Peyer's patch (tissue), 4 donors: ENCODE data around the gene TDRD9. TPM values are rescaled to one million over a fixed set of nuclear protein-coding genes. Genes with fewer than 3 reads are reported as not detected.
A peak's percentile ranks its signal among the peaks of the same experiment; 100 is the strongest.

Experiments
- DNase-seq, 3 donors: peaks; one replicate each; pipeline ENCODE4 v3.0.0-alpha.2; 2017 to 2019
- H3K27ac ChIP-seq, 4 donors: fragments of 200-600 bp; sonication (generic); one replicate each; pipeline ENCODE4 v1.5.1; 2016 to 2019
- H3K27me3 ChIP-seq, 2 donors: fragments of 200-600 bp; sonication (generic); one replicate each; pipeline ENCODE4 v1.5.1; 2019
- H3K36me3 ChIP-seq, 3 donors: fragments of 200-600 bp; sonication (generic); one replicate each; pipeline ENCODE4 v1.5.1; 2016 to 2019
- H3K4me1 ChIP-seq, 4 donors: fragments of 200-600 bp; sonication (generic); one replicate each; pipeline ENCODE4 v1.5.1; 2016 to 2019
- H3K4me3 ChIP-seq, 4 donors: fragments of 200-600 bp; sonication (generic); 1 replicate in 3 of 4; 2 replicates in 1 of 4; pipeline ENCODE4 v1.5.1; 2016 to 2019; ENCODE audit warnings: mild to moderate bottlenecking in 1 of 4
- H3K9me3 ChIP-seq, 4 donors: fragments of 200-600 bp; sonication (generic); one replicate each; pipeline ENCODE4 v1.5.1; 2016 to 2019; ENCODE audit warnings: mild to moderate bottlenecking in 1 of 4
- POLR2A ChIP-seq, 2 donors: fragments of 450-650 bp; IDR thresholded peaks; one replicate each; pipeline ENCODE4 v1.5.1; 2017; ENCODE audit warnings: antibody characterized with exemption in 2 of 2, mild to moderate bottlenecking in 2 of 2, moderate library complexity in 2 of 2
- total RNA-seq, 4 donors: library from RNA; depleted of rRNA; stranded (reverse); fragments of >200 nt; gene quantifications; one replicate each; pipeline ENCODE4 v1.1.0, GENCODE V29; 2016
- TF ChIP-seq, protein P1 (sequence below), 6 experiments: fragments of 450-650 bp in 4 of 6; fragments of 200-600 bp in 2 of 6; sonication (generic) in 1 of 6; IDR thresholded peaks; one replicate each; pipeline ENCODE4 v1.5.1; 2017 to 2019; ENCODE audit warnings: antibody characterized with exemption in 6 of 6, mild to moderate bottlenecking in 3 of 6, moderate library complexity in 1 of 6

The TDRD9 gene
- total RNA-seq, 4 donors from 2014 or later, result 0.40 TPM; not detected in 3

DNA sequence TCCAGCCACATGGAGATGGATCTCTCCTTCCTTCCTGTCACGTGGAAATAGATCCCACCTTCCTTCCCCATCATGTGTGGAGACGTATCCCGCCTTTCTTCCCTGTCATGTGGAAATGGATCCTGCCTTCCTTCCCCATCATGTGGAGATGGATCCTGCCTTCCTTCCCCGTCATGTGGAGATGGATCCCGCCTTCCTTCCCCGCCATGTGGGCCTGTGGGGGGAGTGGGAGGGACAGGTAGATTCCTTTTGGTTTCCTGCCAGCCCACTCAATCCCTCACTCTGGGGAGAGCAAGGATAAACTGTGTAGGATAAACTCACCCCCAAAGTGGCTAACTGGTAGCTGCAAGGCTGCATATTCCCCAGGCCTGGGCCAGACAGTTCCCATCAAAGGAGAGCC, 31.7 kb upstream of the TDRD9 start:
- H3K27ac ChIP-seq, result peak overlapping the region in 3 of 4 donors; percentile 46 to 85 (median 73)
- no peak for TF ChIP-seq POLR2A (IDR thresholded peaks at IDR 0.05)
- TF ChIP-seq, protein P1, sequence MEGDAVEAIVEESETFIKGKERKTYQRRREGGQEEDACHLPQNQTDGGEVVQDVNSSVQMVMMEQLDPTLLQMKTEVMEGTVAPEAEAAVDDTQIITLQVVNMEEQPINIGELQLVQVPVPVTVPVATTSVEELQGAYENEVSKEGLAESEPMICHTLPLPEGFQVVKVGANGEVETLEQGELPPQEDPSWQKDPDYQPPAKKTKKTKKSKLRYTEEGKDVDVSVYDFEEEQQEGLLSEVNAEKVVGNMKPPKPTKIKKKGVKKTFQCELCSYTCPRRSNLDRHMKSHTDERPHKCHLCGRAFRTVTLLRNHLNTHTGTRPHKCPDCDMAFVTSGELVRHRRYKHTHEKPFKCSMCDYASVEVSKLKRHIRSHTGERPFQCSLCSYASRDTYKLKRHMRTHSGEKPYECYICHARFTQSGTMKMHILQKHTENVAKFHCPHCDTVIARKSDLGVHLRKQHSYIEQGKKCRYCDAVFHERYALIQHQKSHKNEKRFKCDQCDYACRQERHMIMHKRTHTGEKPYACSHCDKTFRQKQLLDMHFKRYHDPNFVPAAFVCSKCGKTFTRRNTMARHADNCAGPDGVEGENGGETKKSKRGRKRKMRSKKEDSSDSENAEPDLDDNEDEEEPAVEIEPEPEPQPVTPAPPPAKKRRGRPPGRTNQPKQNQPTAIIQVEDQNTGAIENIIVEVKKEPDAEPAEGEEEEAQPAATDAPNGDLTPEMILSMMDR (IDR thresholded peaks at IDR 0.05), result no peak
- no peaks in the 10 kb centered on the region for H3K36me3 ChIP-seq
- H3K4me1 ChIP-seq, result peaks cover 0 to 46% (median 12%) of the 10 kb centered on the region in 4 donors
- peak in 1 of 3 donors; percentile 57 for DNase-seq
- no peaks in the 10 kb centered on the region for H3K27me3 ChIP-seq
- peak overlapping the region in 1 of 4 donors; percentile 4 for H3K4me3 ChIP-seq
- H3K9me3 ChIP-seq, result no peaks in the 10 kb centered on the region

DNA sequence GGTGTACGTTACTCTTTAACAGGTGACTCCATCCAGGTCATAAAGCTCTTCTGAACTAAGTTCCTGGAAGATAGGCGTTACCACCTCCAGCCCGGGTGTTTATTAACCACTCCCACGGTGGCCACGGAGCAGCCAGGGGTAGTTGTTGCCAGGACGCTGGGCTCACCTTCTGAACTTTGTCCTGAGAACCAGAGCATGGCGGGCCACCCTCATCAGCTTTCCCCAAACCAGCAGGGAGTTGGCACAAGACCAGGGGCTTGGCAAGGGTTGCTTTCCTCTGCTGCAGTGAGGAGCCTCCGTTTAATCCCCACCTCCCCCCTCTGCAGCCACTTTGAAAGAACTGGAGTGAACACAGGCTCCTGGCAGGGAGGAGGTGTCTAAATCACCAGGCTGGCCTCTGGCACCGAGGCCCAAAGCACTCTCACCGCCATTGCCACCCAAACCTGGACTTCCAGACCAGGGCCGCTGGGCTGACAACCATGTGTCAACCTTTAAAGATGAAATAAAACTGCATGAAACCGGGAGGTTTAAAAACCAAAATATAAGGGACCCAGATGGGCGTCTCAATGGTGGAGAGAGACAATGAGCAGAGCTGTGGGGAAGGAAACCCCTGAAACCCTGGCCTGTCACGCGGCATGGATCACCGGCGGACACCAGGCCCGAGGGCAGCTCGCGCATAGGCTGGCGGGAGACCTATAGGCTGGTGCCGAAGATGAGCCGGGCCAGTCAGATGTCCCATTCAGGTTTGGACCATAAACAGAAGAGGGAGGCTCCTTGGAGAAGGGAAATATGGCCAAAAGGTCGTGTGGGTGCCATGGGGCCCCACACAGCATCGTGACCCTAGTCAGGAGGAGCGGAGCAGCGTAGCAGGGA, 30.9 kb upstream of the TDRD9 start:
- no peak overlapping the region for H3K4me3 ChIP-seq
- H3K27ac ChIP-seq, result peak overlapping the region in 3 of 4 donors; percentile 46 to 85 (median 73)
- H3K9me3 ChIP-seq, result no peaks in the 10 kb centered on the region
- DNase-seq, result peak in 2 of 3 donors; percentile 87 to 90
- H3K27me3 ChIP-seq, result no peaks in the 10 kb centered on the region
- no peaks in the 10 kb centered on the region for H3K36me3 ChIP-seq
- TF ChIP-seq, protein P1 (IDR thresholded peaks at IDR 0.05), result no peak
- no peak for TF ChIP-seq POLR2A (IDR thresholded peaks at IDR 0.05)
- H3K4me1 ChIP-seq, result peaks cover 0 to 46% (median 12%) of the 10 kb centered on the region in 4 donors

DNA sequence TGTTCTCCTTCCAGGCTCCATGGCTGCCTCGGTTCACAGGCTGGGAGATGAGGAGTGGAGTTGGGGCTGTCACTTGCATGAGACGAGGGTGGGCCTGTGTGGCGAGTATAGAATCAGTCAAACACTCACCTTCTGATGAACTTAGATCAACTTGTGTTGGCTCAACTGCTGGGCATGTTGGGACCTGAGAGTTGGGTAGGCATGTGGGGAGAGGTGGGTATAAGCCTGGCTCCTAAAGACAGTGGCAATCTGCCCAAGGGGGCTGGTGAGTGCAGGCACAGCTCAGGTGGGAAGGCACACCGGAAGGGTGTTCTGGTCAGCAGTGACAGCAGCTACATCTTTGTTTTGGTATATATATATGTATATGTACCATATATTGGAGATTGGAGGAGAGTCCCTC, 30.1 kb upstream of the TDRD9 start:
- TF ChIP-seq, protein P1 (IDR thresholded peaks at IDR 0.05), result no peak
- no peak for TF ChIP-seq POLR2A (IDR thresholded peaks at IDR 0.05)
- no peaks in the 10 kb centered on the region for H3K36me3 ChIP-seq

DNA sequence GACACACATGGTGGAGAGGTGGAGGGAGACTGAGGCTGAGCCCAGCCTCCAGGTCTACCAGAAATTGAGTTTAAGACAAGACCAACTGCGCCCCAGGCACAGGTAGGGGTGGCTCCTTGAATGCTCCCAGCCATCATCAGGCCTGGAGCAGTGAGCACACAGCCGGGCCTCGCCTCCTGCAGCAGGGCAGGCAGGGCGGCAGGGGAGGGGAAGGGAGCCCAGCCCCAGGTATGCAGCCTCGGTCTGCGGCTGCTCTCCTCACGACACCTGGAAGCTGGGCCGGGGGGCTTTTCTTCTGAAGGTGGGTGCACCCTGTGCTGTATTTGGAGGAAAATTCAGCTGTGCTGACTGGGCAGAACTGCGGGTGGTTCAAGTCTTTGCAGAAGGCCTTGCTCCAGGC, 29.5 kb upstream of the TDRD9 start:
- Histone ChIP-seq H3K27me3 (no peaks in the 10 kb centered on the region), H3K4me3 (no peak overlapping the region), H3K36me3 (no peaks in the 10 kb centered on the region), H3K27ac (peak overlapping the region in 1 of 4 donors; percentile 85), H3K4me1 (peaks cover 0 to 46% (median 12%) of the 10 kb centered on the region in 4 donors), H3K9me3 (no peaks in the 10 kb centered on the region)
- TF ChIP-seq, protein P1 (IDR thresholded peaks at IDR 0.05), result no peak
- peak in 1 of 3 donors; percentile 54 for DNase-seq

More for the DNA sequence above, 30.1 kb upstream of the TDRD9 start:
- no peak for DNase-seq
- Histone ChIP-seq H3K27me3 (no peaks in the 10 kb centered on the region), H3K4me1 (peaks cover 0 to 46% (median 12%) of the 10 kb centered on the region in 4 donors), H3K4me3 (no peak overlapping the region), H3K9me3 (no peaks in the 10 kb centered on the region), H3K27ac (peak overlapping the region in 1 of 4 donors; percentile 85)

DNA sequence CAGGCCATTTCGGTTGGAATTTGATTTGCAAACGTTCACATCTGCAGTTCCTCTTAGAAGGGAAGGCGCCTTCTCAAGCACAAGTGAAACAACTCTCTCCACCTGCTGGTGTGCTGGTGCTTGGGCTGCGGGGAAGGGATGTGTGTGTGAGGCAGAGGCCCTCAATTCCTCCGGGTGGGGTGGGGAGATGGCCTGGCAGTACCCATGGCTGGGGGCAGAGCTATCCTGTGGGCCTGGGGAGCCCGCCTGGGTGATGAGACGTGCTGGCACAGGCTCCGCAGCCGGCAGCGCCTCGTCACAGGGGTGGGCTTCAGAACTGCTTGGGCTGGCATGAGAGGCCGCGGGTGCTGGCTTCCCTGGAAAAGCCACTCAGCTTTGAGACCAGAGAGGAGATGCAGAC, 28.9 kb upstream of the TDRD9 start:
- no peak for TF ChIP-seq POLR2A (IDR thresholded peaks at IDR 0.05)
- TF ChIP-seq, protein P1 (IDR thresholded peaks at IDR 0.05), result peak in 1 of 6 experiments; percentile 6
- DNase-seq, result no peak
- peaks cover 0 to 42% (median 10%) of the 10 kb centered on the region in 4 donors for H3K4me1 ChIP-seq

More for the DNA sequence above, 28.9 kb upstream of the TDRD9 start:
- Histone ChIP-seq H3K4me3 (no peak overlapping the region), H3K36me3 (no peaks in the 10 kb centered on the region), H3K9me3 (no peaks in the 10 kb centered on the region), H3K27me3 (no peaks in the 10 kb centered on the region), H3K27ac (no peak overlapping the region)
